GM12891 (cell line): ENCODE results near the gene OPCML.

Source experiments
- PAX5 ChIP-seq: IDR thresholded peaks from 2 replicates; pipeline ENCODE4 v1.6.1; 2011; ENCODE audit warnings: low read length, moderate library complexity, mild to moderate bottlenecking; ENCODE audit not compliant: insufficient read depth, severe bottlenecking
- POLR2A ChIP-seq: IDR thresholded peaks from 2 replicates; pipeline ENCODE4 v1.6.1; 2011; ENCODE audit warnings: low read depth, low read length, control low read depth
- POLR2AphosphoS5 ChIP-seq: IDR thresholded peaks from 2 replicates; pipeline ENCODE4 v1.6.1; 2011; ENCODE audit warnings: low read depth, low read length, control low read depth
- SPI1 ChIP-seq: IDR thresholded peaks from 2 replicates; pipeline ENCODE4 v1.6.1; 2011; ENCODE audit warnings: low read depth, low read length, control low read depth
- TAF1 ChIP-seq: IDR thresholded peaks from 2 replicates; pipeline ENCODE4 v1.6.1; 2011; ENCODE audit warnings: low read depth, low read length, control low read depth

GRCh38 chr11:133215596-133216230 lies 316.6 kb downstream of the OPCML start:
- TF ChIP-seq POLR2A (no peak), POLR2AphosphoS5 (no peak), SPI1 (no peak), TAF1 (no peak), PAX5 (no peak)
